DMS114 treated with DMSO at 0.1 percent for 48 hours (cell line): Measurements from ENCODE around the gene SLC20A1.
A peak's percentile ranks its signal among the peaks of the same experiment; 100 is the strongest.

Experiments
- DNase-seq: peaks from one replicate; lab custom pipeline; 2025; ENCODE audit not compliant: unreplicated experiment; lab: John Stamatoyannopoulos, UW

SLC20A1 gene

DNA sequence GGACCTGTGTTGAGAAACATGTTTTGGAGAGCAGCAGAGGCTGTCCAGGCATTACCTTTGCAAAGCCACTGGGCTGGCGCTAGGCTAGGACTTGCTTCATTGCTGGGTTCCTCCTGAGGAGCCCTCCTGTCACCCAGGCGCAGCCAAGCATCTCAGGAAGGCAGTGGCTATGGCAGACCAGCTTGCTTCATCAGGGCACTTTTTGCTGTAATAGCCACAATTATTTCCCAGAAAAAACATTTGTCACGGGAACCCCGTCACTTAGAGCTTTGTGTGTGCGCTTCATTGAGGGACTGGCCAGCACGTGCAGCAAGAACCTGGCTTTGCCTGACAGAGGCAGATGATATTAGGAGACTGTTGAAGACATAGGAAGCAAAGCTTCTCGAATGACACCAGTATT is 36.4 kb downstream of the SLC20A1 start:
- DNase-seq = no peak

DNA sequence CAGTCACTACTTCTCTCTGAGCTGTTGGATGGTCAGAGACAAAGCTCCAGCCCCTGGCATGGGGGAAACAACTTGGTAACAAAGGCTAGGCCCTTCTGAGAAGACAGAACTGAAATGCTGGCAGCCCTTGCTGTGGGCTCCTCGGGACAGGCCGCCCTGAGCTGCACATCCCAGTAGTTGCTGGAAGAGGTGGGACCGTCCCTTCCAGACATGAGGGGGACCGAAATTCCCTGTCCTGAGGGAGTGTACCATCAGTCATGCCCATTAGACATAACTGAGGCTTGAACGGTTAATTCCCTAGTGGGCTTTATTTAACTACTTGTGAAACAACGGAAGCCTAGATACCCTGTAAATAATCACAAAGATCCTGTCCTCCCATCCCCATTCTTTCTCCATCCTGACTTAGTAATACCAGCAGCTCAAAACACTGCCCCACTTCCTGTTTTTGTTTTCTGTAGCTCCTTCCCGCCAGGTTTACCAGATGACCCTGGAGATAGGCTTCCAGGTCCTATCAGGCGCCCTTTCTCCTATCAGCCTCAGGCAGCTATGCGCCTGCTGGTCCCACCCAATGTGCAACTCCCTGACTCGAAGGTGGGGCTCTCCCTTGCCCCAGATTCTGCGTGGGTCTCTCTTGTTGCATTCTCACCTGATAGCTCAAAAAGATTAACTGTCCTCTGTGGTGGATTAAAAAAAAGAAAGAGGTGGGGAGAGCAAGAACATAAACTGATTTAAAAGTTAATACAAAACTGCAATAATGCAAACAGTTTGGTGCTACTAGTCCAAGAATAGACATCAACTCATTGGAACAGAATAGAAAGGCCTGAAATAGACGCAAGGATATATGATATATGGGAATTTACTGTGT is 38.0 kb downstream of the SLC20A1 start:
- DNase-seq = no peak

- no peak for DNase-seq
These were observed 38.7 kb downstream of the SLC20A1 start for GRCh38 chr2:112684415-112684775.

DNA sequence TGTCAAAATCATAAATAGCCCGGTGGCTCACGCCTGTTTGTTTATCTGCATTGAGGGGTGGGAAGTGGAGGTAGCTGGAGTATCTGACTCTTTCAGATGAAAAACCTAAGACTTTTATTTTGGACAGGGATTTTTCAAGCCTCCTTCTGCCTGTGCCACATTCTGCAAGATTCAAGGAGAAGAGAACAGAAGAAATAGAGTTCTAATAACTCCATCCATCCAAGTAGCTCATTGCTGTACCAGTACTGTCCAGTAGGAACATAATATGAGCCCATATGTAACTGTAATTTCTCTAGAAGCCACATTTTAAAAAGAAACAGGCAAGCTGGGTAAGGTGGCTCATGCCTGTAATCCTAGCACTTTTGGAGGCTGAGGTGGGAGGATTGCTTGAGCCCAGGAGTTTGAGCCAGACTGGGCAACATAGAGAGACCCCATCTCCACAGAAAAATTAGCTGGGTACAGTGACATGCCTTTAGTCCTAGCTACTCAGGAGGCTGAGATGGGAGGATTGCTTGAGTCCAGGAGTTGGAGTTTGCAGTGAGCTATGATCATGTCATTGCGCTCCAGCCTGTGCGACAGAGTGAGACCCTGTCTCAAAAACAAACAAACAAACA is 39.6 kb downstream of the SLC20A1 start:
- no peak for DNase-seq

DNA sequence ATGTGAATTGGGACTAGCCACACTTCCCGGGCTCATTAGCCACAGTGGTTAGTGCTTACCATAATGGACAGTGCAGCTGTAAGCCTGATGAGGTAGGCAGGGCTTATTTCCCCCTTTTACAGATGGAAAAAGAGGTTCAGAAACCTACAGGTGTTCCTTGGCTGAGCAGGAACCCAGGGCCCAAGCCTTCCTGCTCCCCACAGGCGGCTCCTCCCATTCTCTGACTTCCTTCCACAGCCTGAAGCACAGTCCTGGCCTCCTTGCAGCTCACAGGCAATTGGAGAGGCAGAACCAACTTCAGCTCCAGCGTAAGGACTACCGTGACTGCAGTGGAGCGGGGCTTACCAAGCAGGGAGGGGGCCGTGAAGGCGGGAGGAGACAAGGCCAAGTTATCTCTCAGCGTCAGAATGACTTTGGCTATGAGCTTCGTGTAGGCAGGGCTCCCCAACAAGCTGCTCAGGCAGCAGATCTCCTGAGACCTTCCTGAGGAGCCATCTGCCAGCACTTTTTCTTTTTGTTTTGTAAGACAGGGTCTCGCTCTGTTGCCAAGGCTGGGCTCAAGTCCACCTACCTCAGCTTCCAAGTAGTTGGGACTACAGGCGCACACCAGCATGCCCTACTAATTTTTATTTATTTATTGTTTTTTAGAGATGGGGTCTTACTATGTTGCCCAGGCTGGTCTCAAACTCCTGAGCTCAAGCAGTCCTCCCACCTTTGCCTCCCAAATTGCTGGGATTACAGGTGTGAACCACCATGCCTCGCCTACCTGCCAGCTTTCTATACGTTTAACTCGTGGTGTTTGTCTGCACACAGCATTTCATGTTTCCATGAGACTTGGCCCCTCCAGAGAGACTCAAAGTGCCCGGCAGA is 40.8 kb downstream of the SLC20A1 start:
- DNase-seq = no peak

DNA sequence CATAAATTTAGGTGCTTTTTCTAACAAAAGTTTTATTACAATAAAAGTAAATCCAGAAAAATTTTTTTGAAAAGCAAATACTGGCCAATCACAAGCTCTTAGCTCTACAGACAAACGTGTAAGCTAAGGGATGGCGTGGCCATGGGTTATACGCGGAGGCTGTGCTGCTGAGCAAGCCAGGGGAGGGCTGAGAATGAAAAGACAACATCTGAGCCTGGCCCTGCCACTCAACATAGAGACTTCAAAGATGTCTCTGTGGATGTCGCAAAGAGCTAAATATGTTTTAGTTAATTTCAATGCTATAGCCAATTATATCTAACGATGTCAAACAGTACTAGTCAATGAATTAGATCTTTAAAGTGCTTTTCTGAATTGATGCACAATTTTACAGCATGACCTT is 41.8 kb downstream of the SLC20A1 start:
- no peak for DNase-seq

- DNase-seq = no peak
These were observed 42.5 kb downstream of the SLC20A1 start for GRCh38 chr2:112688086-112688880.

DNA sequence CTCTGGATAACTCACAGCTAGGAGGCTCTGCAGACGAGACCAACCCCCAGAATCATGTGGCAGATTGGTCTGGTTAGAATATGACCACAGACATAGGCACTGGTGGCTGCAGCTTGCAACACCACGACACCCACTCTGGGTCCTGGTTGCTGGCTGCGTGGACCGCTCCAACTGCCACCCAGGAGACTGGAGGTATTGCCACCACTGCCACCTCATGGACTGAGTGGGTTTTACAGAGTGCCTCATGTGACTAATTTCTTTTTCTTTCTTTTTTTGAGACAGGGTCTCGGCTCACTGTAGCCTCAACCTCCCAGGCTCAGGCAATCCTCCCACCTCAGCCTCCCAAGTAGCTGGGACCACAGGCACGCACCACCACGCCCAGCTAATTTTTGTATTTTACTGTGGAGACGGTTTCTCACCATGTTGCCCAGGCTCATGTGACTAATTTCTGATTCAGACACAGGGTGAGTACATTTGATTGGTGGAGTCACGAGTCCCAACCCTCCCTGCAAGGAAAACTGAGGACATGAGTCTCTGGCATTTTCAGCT is 45.2 kb downstream of the SLC20A1 start:
- DNase-seq = peak; percentile 29

- DNase-seq = no peak
These were observed 46.1 kb downstream of the SLC20A1 start for GRCh38 chr2:112691881-112692281.

- DNase-seq = no peak
These were observed 46.8 kb downstream of the SLC20A1 start for GRCh38 chr2:112692495-112692911.

DNA sequence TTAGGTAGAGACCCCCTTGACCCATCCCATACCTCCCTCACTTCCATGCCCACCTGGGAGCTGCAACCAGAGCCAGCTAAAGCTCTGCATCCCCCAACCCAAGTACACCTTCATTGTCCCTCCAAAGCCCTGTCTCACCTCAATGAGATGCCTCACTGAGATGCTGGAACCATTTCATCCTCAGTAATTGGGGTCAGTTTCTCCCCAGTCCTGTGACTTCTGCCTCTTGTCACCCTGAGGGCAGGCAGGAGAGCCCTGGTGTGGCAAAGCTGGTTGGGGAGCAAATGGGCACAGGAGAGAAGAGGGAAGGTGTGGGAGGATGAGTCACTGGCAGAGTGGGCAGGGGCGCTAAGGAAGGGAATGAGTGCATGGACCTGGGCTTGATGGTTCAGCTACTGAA is 47.2 kb downstream of the SLC20A1 start:
- DNase-seq = no peak

DNA sequence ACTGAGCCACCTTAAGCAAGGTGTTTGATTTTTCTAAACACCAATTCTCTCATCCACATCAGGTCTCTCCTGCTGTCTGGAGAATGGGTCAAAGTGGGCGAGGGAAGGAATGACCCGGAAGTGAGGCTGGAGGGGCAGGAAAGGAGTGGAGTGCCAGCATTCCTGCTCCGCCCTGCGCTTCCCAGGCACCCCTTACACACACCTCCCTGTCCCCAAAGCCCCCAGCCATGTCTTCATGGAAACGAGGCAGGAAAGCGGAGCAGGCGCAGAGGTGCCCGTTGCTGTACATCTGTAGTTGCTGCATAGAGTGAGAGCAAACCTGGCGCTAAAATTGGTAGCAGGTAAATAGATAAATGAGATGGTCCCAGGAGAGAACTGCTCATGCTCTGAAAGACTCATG is 47.9 kb downstream of the SLC20A1 start:
- no peak for DNase-seq

GRCh38 chr2:112694182-112694581 is 48.4 kb downstream of the SLC20A1 start:
- no peak for DNase-seq

DNA sequence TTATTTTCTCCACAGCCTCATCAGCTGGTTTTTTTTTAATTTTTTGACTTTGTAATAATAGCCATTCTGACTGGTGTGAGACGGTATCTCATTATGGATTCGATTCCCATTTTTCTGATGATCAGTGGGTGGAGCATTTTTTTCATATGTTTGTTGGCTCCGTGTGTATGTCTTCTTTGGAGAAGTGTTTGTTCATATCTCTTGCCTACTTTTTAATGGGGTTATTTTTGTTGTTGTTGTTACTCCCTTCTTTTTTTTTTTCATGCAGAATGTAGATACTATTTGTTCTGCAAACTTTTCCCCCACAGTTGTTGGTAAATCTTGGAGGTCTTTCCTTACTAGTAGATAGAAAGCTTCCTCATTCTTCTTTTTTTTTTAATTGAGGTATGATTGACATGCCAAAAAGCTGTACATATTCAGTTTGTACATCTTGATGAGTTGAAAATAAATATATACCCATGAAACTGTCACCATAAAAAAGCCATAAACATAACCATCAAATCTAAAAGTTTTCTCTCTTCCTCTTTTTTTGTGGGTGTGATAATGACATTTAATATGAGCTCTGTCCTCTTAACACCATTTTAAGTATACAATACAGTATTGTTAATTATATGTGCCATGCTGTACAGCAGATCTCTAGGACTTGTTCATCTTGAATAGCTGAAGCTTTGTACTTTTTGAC is 53.2 kb downstream of the SLC20A1 start:
- no peak for DNase-seq

- DNase-seq = no peak
These were observed 54.4 kb downstream of the SLC20A1 start for GRCh38 chr2:112699984-112700667.

GRCh38 chr2:112701052-112701451 is 55.3 kb downstream of the SLC20A1 start:
- DNase-seq = no peak

- DNase-seq = no peak
These were observed 57.9 kb downstream of the SLC20A1 start for GRCh38 chr2:112703684-112704083.

- no peak for DNase-seq
These were observed 59.8 kb downstream of the SLC20A1 start for GRCh38 chr2:112705575-112705974.

- DNase-seq = no peak
These were observed 60.5 kb downstream of the SLC20A1 start for GRCh38 chr2:112706170-112706664.
